Ecto neural progenitor cell (in vitro differentiated cells): ENCODE results near the gene FAM131B.
A peak's percentile ranks its signal among the peaks of the same experiment; 100 is the strongest.

Experiments
- DNase-seq: peaks from one replicate; pipeline ENCODE4 v3.0.0-alpha.2; 2018; ENCODE audit warnings: low spot score

The FAM131B gene

GRCh38 chr7:143321242-143321641 is 41.3 kb downstream of the FAM131B start:
- no peak for DNase-seq

GRCh38 chr7:143320620-143321019 is 41.9 kb downstream of the FAM131B start:
- DNase-seq = no peak

- no peak for DNase-seq
These were observed 43.9 kb downstream of the FAM131B start for GRCh38 chr7:143318661-143319060.

- DNase-seq = no peak
These were observed 46.0 kb downstream of the FAM131B start for GRCh38 chr7:143316492-143316891.

- no peak for DNase-seq
These were observed 46.7 kb downstream of the FAM131B start, which contains the start of gene CLCN1 for GRCh38 chr7:143315776-143316175. CLCN1 (plus strand) TSS chr7:143316111; CDS start chr7:143316213, 102 bp downstream.

GRCh38 chr7:143314127-143314526 is 48.4 kb downstream of the FAM131B start:
- no peak for DNase-seq

- DNase-seq = no peak
These were observed 53.9 kb downstream of the FAM131B start for GRCh38 chr7:143308632-143309031.

GRCh38 chr7:143305423-143306070 is 57.0 kb downstream of the FAM131B start:
- peak; percentile 63 for DNase-seq

- DNase-seq = no peak
These were observed 57.6 kb downstream of the FAM131B start for GRCh38 chr7:143304938-143305337.

- no peak for DNase-seq
These were observed 58.8 kb downstream of the FAM131B start for GRCh38 chr7:143303733-143304132.
